Central memory CD8-positive, alpha-beta T cell (primary cell): Measurements from ENCODE around the gene PRICKLE4.

Experiments used
- ATAC-seq: fragments of 150-1000 bp; cut with Tn5 transposase; replicated peaks from 2 replicates; pipeline ENCODE4 v1.10.0; 2022; ENCODE audit warnings: mild to moderate bottlenecking, moderate FRiP score, moderate number of reproducible peaks; ENCODE audit not compliant: poor library complexity, severe bottlenecking; ENCODE audit errors: extremely low read depth
- DNase-seq, 2 donors: peaks; one replicate each; pipeline ENCODE4 v3.0.0; 2021; ENCODE audit warnings: low spot score in 2 of 2
- H3K27ac Mint-ChIP-seq: one replicate; pipeline ENCODE4 v1.8.0; 2022; ENCODE audit warnings: low read depth, mild to moderate bottlenecking, moderate library complexity, mixed read lengths
- H3K27me3 Mint-ChIP-seq: one replicate; pipeline ENCODE4 v1.8.0; 2022; ENCODE audit warnings: mixed read lengths
- H3K36me3 Mint-ChIP-seq: one replicate; pipeline ENCODE4 v1.8.0; 2022; ENCODE audit warnings: mild to moderate bottlenecking, moderate library complexity, mixed read lengths; ENCODE audit not compliant: insufficient read depth
- H3K4me1 Mint-ChIP-seq: one replicate; pipeline ENCODE4 v1.8.0; 2022; ENCODE audit warnings: mixed read lengths
- H3K4me3 Mint-ChIP-seq: one replicate; pipeline ENCODE4 v1.8.0; 2022; ENCODE audit warnings: mild to moderate bottlenecking, moderate library complexity, mixed read lengths
- H3K9me3 Mint-ChIP-seq: one replicate; pipeline ENCODE4 v1.8.0; 2022; ENCODE audit warnings: mixed read lengths

PRICKLE4 gene

DNA sequence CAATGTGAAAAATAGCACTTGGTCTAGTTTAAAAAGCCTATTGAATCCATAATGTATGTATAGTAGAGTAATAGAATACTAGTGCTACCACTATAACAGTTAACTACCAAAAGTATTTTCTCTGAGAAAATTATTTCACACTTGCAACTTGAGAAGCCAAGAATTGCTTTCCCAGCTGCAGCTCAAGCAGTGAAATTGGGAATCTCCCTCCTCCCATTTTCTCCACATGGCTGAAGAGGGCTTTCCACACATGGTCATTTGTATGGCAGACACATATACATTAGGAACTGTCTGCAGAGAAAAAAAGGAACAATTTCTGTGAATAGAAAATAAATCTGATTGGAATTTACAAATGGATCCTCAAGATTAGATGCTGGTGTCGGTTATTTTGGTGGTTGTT, 41.4 kb downstream of the PRICKLE4 start:
- no peaks in the 10 kb centered on the region for H3K4me1 Mint-ChIP-seq
- no peak for DNase-seq
- no peak for ATAC-seq
- H3K36me3 Mint-ChIP-seq, result no peaks in the 10 kb centered on the region
- H3K27me3 Mint-ChIP-seq, result no peaks in the 10 kb centered on the region
- H3K9me3 Mint-ChIP-seq, result no peaks in the 10 kb centered on the region
- no peak overlapping the region for H3K4me3 Mint-ChIP-seq
- no peak overlapping the region for H3K27ac Mint-ChIP-seq

DNA sequence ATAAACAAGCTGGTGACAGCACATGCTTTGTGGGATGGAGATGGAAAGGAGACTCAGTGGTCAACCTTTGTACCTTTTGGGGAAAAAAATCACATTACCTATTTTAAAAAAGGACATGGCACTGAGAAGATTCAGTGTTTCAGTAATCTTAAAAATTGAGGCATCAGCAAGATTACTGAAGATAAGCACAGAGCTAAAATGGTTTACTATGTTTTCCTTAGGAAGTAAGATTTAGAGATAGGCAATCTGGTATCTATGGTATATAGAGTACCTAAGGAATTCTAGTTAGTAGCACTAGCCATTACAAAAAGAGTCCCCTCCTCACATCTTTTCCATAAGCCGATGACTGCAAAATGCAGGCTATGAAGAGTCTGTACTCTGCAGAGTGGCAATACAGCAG, 42.6 kb downstream of the PRICKLE4 start:
- no peaks in the 10 kb centered on the region for H3K36me3 Mint-ChIP-seq
- H3K27ac Mint-ChIP-seq, result no peak overlapping the region
- no peaks in the 10 kb centered on the region for H3K9me3 Mint-ChIP-seq
- ATAC-seq (no peak), DNase-seq (no peak)
- H3K4me1 Mint-ChIP-seq, result no peaks in the 10 kb centered on the region
- H3K4me3 Mint-ChIP-seq, result no peak overlapping the region
- H3K27me3 Mint-ChIP-seq, result no peaks in the 10 kb centered on the region

DNA sequence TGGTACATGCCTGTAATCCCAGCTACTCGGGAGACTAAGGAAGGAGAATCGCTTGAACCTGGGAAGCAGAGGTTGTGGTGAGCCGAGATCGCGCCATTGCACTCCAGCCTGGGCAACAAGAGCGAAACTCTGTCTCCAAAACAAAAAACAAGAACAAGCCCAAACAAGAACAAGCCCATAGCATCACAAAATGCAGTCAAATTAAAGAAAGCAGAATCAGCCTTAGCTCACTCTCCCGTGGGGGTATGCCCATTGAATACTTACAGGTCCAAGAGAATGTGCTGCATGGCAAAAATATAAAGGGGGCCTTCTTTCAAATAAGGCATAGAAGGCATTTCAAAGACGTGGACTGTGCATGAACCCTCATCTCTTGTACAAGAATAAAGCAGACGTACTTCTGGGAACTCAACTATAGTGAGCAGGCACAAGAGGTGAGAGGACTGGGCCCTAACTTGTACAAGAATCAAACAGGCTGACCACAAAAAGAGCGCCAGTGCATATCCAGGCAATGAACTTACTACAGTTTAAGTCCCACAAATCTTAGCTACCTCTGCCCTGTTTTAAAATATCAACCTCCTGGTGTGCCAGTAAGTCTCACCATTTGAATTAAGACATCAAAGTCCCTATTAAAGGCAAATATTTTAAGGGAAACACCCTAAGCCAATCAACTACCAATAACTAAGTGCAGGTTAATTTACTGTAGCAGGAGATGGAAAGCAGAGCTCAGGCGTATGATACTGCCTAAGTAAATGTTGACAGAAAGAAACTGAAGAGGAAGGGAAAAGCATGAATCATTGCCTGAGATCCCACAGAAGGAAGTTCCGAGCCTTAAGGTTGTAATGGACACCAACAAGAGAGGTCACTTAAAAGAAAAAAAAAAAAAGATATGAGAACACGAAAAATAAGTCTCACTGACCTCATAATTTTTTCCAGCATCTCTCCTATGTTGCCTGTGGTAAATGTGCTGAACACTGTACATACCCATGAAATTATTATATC, 44.3 kb downstream of the PRICKLE4 start:
- no peak overlapping the region for H3K4me3 Mint-ChIP-seq
- no peak for ATAC-seq

DNA sequence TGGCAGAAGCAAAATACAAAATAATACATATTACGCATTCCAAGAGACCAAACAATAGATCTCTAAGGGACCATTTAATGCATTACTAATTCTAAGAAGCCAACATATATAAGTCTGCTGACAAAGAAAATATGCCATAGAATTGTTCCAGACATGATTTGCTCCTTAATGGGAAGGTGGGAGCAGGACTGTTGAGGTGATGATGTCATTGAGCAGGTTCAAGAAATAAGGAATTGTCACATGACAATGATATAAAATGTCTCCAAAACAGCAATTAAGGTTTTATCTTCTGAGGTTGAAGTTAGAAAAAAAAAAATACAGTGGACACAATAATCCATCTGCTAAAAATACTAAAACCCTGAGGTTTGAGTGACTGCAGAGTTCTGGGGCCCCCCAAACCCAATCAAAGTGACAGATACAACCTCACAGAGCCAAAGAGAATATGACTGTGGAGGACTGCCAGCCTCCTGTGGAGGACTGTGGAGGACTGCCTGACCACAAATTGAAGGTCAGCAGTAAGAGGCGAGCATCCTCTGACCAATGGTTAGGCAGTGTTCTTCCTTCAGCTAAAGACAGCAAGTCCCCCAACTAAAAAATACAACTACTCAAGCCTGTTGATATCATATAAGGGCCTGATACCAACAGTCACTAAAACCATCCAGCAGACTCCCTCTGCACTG, 45.9 kb downstream of the PRICKLE4 start:
- H3K36me3 Mint-ChIP-seq, result no peaks in the 10 kb centered on the region
- no peak for ATAC-seq
- H3K4me1 Mint-ChIP-seq, result no peaks in the 10 kb centered on the region
- H3K9me3 Mint-ChIP-seq, result no peaks in the 10 kb centered on the region
- no peak overlapping the region for H3K4me3 Mint-ChIP-seq
- H3K27ac Mint-ChIP-seq, result no peak overlapping the region
- H3K27me3 Mint-ChIP-seq, result no peaks in the 10 kb centered on the region
- no peak for DNase-seq

More for the DNA sequence above, 44.3 kb downstream of the PRICKLE4 start:
- Mint-ChIP-seq H3K36me3 (no peaks in the 10 kb centered on the region), H3K27me3 (no peaks in the 10 kb centered on the region), H3K9me3 (no peaks in the 10 kb centered on the region), H3K27ac (no peak overlapping the region), H3K4me1 (no peaks in the 10 kb centered on the region)
- DNase-seq, result no peak

DNA sequence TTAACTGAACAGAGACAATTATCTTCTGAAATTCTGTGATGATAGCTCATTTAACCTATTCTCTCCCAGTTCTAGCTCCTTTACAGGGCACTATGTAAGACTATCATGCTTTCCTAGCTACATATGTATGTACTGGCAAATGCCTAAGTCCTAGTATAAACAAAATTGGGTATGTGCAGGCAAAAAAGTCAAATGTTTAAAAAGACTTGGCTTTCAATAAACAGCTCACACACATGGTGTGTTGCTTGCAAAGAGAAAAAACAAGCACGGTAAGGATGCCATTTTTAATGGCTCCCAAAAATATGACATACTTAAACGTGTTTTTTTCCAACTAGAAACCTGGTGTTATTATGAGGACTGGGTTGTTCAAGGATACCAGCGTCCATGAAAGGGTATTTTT, 51.7 kb downstream of the PRICKLE4 start:
- no peak overlapping the region for H3K27ac Mint-ChIP-seq
- no peaks in the 10 kb centered on the region for H3K4me1 Mint-ChIP-seq
- no peak overlapping the region for H3K4me3 Mint-ChIP-seq
- ATAC-seq (no peak), DNase-seq (no peak)
- peaks cover 1% of the 10 kb centered on the region for H3K36me3 Mint-ChIP-seq
- H3K27me3 Mint-ChIP-seq, result no peaks in the 10 kb centered on the region
- H3K9me3 Mint-ChIP-seq, result no peaks in the 10 kb centered on the region

DNA sequence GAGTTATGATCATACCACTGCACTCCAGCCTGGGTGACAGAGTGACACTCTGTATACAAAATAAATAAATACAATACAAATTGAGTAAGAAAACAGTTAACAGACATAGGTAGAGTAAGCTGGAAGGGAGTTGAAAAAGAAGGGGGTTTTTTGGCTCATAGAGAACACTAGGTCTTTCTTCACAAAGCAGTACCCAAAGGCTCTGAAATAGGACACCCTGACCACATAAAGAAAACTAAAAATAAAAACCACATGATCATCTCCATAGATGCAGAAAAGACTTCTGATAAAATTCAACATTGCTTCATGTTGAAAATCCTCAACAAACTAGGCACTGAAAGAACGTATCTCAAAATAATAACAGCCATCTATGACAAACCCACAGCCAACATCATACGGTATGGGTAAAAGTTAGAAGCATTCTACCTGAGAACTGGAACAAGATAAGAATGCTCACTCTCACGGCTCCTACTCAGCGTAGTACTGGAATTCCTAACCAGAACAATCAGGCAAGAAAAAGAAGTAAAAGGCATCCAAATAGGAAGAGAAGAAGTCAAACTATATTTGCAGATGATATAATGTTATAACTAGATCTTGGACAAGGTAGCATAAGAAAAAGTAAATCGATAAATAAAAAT, 55.6 kb downstream of the PRICKLE4 start:
- no peaks in the 10 kb centered on the region for H3K4me1 Mint-ChIP-seq
- H3K27ac Mint-ChIP-seq, result no peak overlapping the region
- no peaks in the 10 kb centered on the region for H3K27me3 Mint-ChIP-seq
- peaks cover 1% of the 10 kb centered on the region for H3K36me3 Mint-ChIP-seq
- ATAC-seq (no peak), DNase-seq (no peak)
- no peaks in the 10 kb centered on the region for H3K9me3 Mint-ChIP-seq
- no peak overlapping the region for H3K4me3 Mint-ChIP-seq

DNA sequence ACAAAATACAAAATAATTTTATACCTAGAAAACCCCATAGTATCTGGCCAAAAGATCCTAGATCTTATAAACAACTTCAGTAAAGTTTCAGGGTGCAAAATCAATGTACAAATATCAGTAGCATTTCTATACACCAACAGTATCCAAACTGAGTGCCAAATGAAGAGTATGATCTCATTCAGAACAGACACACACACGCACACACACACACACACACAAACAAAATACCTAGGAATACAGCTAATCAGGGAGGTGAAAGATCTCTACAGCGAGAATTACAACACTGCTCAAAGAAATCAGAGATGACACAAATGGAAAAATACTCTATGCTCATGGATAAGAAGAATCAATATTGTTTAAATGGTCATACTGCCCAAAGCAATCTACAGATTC, 56.1 kb downstream of the PRICKLE4 start:
- Mint-ChIP-seq H3K4me3 (no peak overlapping the region), H3K27ac (no peak overlapping the region)
- DNase-seq, result no peak

More for the DNA sequence above, 56.1 kb downstream of the PRICKLE4 start:
- Mint-ChIP-seq H3K27me3 (no peaks in the 10 kb centered on the region), H3K36me3 (peaks cover 1% of the 10 kb centered on the region), H3K9me3 (no peaks in the 10 kb centered on the region), H3K4me1 (no peaks in the 10 kb centered on the region)
- ATAC-seq, result no peak
